GM21723 (cell line): Measurements from ENCODE around the gene TRIM73.
"Not testable (repeated sequence)": the region's sequence is repeated elsewhere in the genome, so short reads cannot be mapped to it uniquely, and the experiment has no call there.

Experiments
- ATAC-seq: cut with Tn5 transposase; IDR thresholded peaks from one replicate; pipeline ENCODE4 v1.9.1; 2021; ENCODE audit warnings: mild to moderate bottlenecking, moderate library complexity; ENCODE audit not compliant: unreplicated experiment

Gene TRIM73

DNA sequence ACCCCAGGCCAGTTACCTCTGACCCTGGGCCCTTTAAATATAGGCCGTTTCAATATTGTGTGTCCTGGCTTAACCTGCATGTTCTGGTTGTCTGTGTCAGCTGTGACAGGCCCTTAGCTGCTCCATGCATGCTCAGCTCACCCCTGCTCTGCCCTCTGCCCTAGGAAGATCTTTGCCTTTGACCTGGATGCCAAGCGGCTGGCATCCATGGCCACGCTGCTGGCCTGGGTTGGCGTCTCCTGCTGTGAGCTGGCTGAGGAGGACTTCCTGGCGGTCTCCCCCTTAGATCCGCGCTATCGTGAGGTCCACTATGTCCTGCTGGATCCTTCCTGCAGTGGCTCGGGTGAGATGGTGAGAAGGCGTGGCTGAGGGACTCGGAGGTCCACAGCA lies 20.0 kb downstream of the TRIM73 start:
- not testable (repeated sequence) for ATAC-seq

DNA sequence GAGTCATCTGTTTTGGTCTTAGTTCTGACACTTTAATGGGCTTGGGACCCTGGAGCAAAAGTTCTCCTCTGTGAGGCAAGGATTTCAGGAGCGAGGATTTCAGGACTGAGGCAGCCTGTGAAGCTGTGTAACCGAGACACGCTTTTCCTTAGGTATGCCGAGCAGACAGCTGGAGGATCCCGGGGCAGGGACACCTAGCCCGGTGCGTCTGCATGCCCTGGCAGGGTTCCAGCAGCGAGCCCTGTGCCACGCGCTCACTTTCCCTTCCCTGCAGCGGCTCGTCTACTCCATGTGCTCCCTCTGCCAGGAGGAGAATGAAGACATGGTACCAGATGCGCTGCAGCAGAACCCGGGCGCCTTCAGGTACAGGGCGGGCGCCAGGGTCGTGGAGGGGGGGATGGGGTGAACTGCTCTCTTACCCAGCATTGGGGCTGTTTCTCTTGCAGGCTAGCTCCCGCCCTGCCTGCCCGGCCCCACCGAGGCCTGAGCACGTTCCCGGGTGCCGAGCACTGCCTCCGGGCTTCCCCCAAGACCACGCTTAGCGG lies 20.5 kb downstream of the TRIM73 start:
- ATAC-seq = not testable (repeated sequence)

DNA sequence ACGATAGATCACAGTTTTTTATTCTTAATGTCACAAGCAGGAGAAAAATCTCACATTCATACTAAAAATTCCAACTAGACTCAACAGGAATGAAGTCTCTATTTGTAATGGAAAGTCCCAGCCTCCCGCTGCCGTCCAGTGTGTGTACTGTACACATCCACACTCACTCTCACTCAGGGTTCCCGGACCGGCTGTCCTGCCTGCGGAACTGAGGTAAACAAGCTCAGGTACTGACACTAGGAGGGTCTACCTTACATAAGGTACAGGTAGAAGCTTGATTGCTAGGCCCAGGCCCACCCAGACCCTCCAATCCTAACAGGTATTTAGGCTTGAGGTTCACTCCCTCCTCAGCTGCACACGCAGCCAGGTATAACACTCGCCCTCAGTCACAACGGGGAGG lies 21.4 kb downstream of the TRIM73 start:
- not testable (repeated sequence) for ATAC-seq

DNA sequence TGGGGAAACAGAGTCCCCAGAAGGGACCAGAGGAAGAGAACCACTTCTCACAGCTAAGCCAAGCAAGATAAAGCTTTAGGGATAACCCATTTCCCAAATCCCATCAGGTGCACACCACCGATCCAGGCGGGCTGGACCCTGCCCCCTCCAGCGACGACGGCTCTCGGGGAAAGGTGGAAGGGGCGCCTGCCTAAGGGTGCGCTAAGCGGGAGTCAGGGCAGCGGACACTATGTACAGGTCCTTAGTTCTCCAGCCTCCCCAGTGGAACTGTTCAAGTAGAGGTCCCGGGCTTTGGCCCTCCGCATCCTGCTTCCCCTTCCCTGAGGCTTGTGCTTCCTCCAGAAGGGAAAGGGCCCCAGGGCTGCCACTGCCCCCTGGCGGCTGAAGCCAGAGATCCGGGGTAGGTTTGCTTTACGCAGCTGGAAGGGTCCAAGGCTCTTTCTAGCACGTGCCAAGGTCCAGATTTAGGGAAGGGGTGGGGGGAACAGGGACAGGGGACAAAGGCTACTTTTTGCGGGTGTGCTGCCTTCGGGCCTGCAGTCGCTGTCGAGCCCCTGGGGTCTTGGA lies 22.9 kb downstream of the TRIM73 start:
- ATAC-seq = not testable (repeated sequence)

DNA sequence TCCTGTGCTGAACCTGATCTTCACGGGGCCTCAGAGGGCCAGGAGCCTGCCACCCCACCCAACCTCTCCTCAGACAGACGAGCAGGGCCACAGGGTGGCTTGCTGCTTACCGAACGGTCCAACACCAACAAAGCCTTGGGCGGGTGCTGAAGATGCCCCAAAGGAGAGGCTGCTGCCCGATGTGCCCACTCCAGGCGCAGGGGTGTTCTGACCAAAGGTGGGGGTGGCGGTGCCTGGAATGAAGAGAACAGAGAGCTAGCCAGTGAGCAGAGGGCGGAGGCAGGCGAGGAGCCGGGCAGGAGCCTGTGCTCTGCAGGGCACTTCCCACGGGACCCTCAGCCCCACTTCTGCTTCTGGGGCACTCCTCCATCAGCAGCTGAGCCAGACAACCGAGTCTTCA lies 23.8 kb downstream of the TRIM73 start:
- not testable (repeated sequence) for ATAC-seq

DNA sequence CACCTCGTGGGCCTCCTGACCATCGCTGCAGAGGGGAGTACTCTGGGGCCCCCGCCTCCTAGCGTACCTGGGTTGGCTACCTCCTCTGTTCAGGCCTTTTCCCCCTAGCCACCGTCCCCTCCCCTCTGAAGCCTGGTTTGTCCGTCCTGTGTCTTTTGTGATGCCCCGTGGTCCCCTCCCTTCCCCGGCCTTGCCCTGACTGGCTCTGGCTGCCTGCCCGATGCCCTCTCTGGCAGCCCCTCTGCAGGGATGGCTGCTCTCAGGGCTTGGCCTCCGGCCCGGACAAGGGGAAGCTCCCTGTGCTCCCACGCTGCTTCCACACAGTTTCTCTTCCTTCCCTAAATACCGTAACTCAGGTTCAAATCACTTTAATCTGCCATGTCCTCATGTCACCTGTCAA lies 24.3 kb downstream of the TRIM73 start:
- ATAC-seq = not testable (repeated sequence)

DNA sequence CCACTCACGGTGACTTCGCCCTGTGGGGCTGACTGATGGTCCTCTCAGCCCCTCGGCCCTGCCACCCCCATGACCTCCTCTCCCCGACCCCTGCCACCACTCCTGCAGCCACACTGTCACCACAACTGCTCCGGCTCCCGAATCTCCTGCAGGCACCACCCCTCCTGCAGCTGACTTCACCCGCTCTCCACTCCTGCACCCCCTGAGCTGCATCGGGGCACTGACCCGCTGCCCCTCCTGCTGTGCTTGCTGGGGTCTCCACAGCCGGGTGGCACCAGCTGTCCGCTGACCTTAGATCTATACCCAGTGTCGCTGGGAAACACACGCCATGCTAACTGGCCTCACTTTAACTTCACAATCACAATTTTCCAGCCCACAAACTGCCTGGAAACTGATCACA lies 24.7 kb downstream of the TRIM73 start:
- not testable (repeated sequence) for ATAC-seq

DNA sequence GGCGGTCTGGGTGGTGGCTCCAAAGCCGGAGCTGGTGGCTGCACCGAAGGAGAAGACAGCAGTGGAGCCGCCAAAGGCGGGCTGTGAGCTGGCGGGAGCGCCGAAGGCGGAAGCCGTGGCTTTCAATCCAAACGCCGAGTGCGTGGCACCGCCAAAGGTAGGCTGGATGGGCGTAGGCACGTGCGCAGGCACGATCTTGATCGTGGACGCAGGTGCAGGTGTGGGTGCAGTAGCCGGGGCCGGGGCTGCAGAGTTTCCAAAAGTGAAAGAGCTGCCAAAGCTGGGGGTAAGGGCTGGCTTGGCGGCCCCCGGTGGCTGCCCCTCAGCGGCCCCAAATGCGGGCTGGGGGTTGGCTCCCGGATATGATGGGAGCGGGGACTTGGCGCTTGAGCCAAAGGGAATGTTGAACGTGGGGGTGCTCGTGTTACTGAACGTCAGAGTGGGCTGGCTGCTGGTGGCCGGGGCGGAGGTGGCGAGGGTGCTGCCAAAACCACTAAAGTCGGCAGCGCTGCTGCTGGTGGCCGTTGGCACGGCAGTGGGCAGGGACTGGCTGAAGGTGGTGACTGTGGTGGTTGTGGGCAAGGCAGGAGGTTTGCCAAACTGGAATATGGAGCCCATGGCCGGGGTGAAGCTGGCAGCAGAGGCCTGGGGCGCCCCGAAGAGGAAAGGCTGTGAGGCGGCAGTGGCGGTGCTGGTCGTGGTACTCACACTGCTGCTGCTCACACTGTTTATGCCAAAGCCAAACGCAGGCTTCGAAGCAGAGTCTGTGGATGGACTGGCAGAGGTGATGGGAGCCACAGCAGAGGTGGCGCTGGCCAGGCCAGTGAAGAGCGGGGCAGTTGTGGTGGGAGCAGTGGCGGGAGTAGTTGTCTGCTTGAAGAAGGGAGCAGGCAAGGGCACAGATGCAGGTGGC lies 26.6 kb downstream of the TRIM73 start:
- ATAC-seq = not testable (repeated sequence)

DNA sequence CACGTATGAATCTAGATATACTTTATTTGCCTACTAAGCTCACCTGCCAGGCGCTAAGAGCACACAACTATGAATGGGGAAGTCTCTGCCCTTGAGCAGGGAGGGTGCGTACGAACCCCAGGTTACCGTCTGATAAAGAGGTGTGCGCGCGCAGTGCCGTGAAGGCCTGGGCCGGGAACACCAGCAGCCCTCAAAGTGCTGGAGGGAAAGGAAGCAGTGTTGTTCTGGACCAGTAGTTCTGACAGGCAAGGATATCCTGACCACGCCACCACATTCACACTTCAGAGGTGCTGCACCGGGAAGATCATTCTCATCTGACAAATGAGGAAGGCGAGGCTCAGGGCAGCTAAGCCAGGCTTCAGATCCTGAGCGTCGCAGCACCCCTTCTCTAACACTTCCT lies 28.1 kb downstream of the TRIM73 start:
- not testable (repeated sequence) for ATAC-seq

DNA sequence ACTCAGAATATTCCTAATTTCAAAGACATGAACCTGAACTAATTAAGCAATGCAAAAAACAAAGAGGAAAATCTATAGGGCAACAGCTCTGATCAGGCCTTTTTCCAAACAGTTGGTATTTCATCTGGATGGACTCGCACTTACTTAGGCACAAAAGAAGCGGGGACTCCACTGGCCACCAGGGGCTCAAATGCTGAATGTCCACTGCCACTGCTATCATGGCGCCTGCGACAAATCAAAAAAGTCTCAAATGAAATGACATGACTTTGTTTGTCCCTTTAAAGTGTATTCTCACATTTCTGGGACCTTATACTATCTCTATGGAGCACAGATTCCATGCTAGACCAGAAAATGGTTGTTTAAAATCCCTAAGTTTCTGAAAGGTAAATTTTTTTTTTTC lies 43.6 kb downstream of the TRIM73 start:
- not testable (repeated sequence) for ATAC-seq

DNA sequence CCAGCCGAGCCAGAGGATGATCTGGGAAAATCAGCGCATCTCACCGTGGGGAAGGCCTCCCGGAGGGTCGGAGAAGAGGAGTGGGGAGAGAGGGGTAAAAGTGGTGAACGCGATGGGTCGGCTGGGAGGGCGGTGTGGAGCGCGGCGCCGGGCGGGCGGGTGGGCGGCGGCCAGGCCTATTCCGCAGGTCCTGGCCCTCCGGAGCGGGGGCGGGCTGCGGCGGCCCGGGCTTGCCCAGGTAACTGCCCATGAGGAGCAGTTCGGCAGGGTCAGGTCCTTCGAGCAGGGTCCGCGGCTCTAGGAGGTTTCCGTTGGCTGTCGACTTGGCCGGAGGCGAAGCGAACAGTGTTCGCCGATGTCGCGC lies 46.7 kb downstream of the TRIM73 start:
- ATAC-seq = peak; percentile 55

DNA sequence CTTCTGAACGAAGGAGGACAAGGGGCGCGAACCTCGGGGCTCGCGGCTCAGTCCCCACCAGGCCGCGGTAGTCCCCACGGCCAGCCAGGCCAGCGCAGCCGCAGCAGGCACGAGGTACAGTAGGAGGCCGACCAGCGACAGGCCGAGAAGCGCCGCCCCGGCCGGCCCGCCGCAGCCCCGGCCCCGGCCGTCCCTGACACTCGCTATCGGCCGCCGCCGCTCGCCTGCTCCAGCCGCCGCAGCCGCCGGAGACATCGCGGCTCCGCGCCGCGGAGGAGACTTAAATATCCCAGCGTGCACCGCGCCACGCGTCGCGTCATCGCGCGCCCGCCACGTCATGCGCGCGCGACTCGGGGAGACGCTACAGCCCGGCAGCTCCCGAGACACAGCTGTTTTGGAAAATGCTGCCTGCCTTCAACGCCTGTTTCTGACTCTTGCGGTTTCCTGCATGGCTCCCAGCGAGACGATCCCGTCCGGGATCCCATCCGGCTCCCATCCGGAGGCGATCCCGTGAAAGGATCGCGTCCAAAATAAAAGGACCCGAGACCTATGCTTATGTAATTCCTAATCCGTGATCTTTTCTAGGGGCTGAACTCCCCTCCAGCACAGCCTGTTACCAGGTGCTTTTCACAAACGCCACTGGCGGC lies 47.2 kb downstream of the TRIM73 start:
- ATAC-seq = peak; percentile 85

DNA sequence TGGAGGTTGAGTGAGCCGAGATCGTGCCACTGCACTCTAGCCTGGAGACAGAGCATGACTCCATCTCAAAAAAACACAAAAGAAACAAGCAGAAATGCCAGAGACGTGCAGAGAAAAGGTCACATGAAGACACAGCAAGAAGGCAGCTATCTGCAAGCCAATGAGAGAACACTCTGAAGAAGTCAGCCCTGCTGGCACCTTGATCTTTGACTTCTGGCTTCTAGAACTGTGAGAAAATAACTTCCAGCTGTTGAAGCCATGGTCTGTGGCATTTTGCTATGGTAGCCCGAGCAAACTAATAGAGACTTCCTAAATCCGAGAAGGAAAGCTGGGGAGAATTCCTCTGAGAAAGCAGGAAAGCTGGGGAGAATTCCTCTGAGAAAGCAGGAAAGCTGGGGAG lies 54.5 kb downstream of the TRIM73 start:
- not testable (repeated sequence) for ATAC-seq

DNA sequence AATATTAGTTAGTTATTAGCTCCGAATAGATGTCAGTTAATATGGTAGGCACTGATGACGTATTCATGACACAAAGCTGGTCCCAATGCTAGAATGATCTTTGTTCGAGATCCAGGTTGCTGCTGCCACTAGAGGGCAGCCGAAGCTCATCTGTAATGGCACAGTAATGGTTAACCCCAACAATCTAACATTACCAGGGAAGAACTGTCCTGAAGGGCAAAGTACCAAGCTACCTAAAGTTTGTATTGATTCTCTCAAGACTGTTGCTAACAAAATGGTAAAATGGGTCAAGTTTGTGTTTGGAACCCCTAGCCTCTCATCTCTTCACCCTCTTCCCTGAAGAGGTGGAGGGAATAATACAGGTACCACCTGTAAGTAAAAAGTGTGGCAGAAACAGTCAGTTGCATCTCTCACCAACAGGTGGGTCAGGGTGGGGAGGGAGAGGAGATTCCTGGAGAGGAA lies 57.1 kb downstream of the TRIM73 start:
- ATAC-seq = peak; percentile 84
